Activated naive CD4-positive, alpha-beta T cell (primary cell): ENCODE results near the gene ALG6.
A peak's percentile ranks its signal among the peaks of the same experiment; 100 is the strongest.

Source experiments
- DNase-seq, 4 experiments: peaks; one replicate each; lab custom pipeline; 2025; lab: John Stamatoyannopoulos, UW

ALG6 gene

GRCh38 chr1:63367215-63368103, at the start of gene ALG6:
Gene ALG6 (plus strand): TSS chr1:63367627. CDS start chr1:63370978, 3,351 bp downstream.
- peak; percentile 71 to 85 (median 74) for DNase-seq

- DNase-seq: no peak
Observed at GRCh38 chr1:63317817-63318152, 49.6 kb upstream of the ALG6 start.

- DNase-seq: no peak
Observed at GRCh38 chr1:63318201-63318979, 49.0 kb upstream of the ALG6 start.

GRCh38 chr1:63319046-63320021, 48.1 kb upstream of the ALG6 start:
- no peak for DNase-seq

GRCh38 chr1:63320022-63320721, 47.3 kb upstream of the ALG6 start:
- no peak for DNase-seq

- no peak for DNase-seq
Observed at GRCh38 chr1:63321066-63321784, 46.2 kb upstream of the ALG6 start.

- DNase-seq: no peak
Observed at GRCh38 chr1:63321785-63322113, 45.7 kb upstream of the ALG6 start.

- peak in 1 of 4 experiments; percentile 3 for DNase-seq
Observed at GRCh38 chr1:63322114-63322943, 45.1 kb upstream of the ALG6 start, which contains the start of gene FOXD3. Gene FOXD3 (plus strand): TSS chr1:63322567. CDS start chr1:63323059, 492 bp downstream.

- peak in 2 of 4 experiments; percentile 32 to 33 for DNase-seq
Observed at GRCh38 chr1:63322944-63323864, 44.2 kb upstream of the ALG6 start.

GRCh38 chr1:63323865-63324778, 43.3 kb upstream of the ALG6 start:
- no peak for DNase-seq

GRCh38 chr1:63324779-63325119, 42.7 kb upstream of the ALG6 start:
- DNase-seq: no peak

- DNase-seq: no peak
Observed at GRCh38 chr1:63325279-63325985, 42.0 kb upstream of the ALG6 start.

GRCh38 chr1:63326106-63326472, 41.3 kb upstream of the ALG6 start:
- DNase-seq: no peak

GRCh38 chr1:63326473-63327380, 40.7 kb upstream of the ALG6 start:
- no peak for DNase-seq

GRCh38 chr1:63327417-63328054, 39.9 kb upstream of the ALG6 start:
- DNase-seq: peak in 1 of 4 experiments; percentile 3
